ENCODE results near the gene LIMS4.
"Not testable (repeated sequence)": the region's sequence is repeated elsewhere in the genome, so short reads cannot be mapped to it uniquely, and the experiment has no call there.

LIMS4 gene, protein sequence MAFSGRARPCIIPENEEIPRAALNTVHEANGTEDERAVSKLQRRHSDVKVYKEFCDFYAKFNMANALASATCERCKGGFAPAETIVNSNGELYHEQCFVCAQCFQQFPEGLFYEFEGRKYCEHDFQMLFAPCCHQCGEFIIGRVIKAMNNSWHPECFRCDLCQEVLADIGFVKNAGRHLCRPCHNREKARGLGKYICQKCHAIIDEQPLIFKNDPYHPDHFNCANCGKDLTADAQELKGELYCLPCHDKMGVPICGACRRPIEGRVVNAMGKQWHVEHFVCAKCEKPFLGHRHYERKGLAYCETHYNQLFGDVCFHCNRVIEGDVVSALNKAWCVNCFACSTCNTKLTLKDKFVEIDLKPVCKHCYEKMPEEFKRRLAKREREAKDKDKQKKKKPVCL
- total RNA-seq = 0 reads per million in 4 experiments

DNA sequence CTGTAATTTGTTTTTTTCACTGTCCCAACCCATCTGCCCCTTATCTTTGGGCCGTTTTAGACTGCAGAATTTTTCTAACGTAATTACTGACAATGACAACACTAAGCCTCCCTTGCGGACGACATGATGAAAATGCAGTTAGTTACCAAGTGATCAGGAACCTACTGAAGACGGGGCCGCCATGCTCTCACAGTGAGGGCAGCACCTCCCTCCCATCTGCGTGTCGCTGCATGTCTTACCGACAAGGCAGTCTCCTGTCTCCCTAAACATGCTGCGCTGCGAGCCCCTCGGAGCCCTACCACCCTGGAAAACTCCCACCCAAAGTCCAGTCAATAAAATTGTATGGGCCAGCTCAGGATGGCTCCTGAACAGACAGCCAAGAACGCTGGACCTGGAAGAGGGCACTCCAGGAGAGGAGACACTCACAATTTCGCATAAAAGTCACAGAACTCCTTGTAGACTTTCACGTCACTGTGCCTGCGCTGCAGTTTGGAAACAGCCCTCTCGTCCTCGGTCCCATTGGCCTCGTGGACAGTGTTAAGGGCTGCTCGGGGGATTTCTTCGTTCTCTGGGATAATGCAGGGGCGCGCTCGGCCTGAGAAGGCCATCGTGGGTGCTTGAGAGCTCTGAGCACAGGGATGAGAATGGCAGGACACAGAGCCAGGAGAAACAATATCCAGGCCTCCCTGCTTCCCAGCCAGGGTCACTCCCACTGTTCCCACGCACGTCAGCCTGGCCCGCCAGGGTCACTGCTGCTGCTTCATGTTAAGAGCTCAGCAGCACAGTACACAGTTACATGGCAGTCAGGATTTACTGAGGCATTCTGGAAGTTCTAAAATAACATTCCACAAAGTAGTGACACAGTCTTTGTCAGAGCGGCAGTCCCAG, at the start of gene LIMS4:
Gene LIMS4 (minus strand): TSS at position 646 of the 888 bp plus-strand sequence. CDS start 38 bp downstream, at position 608.
- DNase-seq = not testable (repeated sequence)

DNA sequence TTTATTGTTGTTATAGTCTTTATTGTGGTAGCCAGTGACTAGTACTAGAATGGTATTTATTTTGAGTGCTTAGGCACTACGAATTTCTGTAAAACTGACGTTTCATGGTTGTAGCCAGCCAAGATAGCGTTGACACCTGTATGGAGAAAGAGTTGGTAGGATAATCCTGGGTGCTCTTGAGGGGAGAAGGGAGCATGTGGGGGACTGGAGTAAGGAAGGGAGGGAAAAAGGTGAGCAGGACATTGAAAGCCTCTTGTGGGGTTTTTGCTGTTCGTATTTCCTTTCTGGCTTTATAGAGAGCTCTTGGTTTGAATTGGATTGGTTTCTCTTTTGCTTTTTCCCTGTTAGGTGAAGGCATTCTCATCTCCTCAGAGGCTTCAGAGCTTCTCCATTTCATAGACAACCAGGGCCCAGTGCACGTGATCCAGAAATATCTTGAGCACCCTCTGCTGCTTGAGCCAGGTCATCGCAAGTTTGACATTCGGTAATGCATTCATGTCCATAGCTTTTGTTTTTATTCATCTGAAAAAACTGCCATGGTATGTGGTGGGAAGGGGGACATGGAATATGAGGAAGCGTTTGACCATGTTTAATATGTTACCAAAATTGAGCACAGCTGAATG, 27.2 kb upstream of the LIMS4 start:
- DNase-seq = not testable (repeated sequence)

DNA sequence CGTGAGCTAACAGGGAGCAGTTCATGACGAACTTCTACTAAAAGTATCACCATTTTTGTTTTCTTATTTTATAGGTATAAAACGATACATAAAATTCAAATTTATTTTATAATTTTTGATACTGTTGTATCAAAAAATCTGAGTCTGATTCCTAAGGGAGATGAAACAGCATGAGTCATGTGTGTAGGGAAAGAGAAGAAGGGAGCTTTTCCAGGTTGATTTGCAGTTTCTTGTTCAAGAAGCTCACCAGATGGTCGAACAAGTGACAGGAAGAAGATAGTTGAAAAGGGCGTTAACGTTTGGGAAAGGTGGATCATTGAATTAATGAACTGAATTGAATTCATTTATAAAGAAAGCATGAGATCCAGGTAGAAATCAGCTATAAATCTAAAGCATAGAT, 23.4 kb upstream of the LIMS4 start:
- DNase-seq = not testable (repeated sequence)

DNA sequence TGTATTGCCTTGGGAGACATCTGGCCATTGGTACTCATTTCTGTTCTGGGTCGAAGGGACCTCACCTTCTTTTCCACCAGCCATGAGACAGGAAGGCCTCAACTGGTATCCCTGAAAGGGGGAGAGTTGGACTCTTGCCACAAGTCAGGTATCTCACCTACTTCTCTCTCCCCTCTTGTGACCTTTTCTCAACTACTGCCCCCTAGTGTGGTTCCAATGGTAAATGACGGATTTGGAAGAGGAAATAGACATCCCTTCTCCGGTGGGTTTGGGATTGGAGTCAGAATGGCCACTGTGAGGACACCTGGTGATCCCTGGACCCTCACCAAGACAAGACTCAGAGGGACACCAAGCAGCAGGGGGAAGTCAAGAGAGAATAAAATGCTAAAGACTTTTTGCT, 21.9 kb upstream of the LIMS4 start:
- DNase-seq = not testable (repeated sequence)

DNA sequence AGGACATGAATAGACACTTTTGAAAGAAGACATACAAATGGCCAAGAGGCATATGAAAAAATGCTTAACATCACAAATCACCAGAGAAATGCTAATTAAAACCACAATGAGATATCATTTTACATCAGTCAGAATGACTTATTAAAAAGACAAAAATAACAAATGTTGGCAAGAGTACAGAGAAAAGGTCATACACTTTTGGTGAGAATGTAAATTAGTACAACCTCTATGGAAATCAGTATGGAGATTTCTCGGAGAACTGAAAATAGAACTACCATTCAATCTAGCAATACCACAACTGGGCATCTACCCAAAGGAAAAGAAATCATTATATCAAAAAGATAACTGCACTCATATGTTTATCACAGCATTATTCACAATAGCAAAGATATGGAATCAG, 16.4 kb upstream of the LIMS4 start:
- not testable (repeated sequence) for DNase-seq

DNA sequence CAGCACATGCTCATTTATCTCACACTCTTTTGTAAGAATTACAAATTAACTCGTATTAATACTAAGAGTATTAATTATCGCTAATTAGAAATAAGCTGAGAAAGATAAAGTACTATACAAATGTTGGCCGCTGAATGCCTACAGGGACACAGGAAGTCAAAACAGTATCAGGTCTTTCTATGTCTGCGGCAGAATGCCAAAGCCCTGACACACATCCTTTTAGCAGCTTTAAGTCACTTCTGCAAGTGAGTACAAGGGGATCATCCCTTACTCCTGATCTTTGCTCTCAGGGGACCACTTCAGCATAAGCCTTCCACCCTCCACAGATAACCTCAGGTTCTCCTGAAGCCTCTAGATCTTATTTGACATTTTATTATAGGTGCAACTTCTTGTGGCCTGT, 10.1 kb upstream of the LIMS4 start:
- not testable (repeated sequence) for DNase-seq

DNA sequence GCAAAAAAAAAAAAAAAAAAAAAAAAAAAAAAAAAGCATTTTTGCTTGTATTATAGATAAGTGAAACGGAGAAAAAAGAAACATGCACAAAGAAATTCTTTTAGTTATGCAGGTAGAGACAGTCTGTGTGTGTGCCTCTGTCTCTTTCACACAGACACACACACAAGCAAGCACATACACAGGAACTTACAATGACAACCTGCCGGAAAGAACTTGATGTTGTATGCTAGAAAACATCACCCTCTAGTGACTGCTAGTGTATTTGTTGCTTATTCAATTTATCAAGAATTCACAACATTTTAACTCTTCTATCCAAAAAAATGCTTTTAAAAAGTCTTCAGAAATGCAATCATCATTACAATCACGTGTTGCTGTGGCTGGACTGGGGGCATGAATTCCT, 8.6 kb upstream of the LIMS4 start:
- DNase-seq = not testable (repeated sequence)

DNA sequence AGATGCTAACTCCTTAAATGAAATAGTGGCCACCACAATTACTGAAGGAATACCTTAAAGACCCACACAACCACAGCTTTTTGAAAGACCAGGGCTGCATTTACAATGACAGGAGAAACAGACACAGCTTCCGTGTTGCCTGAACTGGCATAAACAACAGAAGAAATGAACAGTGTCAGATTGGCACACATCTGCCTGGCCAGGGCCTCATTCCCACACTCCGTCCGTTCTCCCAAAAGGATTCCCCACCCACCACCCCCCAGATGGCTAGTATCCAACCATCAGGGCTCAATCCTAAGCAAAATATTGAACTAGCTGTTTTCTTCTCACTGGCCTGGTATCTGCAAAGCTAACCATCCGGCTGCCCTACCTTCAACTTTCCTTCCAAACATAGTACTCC, 7.5 kb upstream of the LIMS4 start:
- DNase-seq = not testable (repeated sequence)

DNA sequence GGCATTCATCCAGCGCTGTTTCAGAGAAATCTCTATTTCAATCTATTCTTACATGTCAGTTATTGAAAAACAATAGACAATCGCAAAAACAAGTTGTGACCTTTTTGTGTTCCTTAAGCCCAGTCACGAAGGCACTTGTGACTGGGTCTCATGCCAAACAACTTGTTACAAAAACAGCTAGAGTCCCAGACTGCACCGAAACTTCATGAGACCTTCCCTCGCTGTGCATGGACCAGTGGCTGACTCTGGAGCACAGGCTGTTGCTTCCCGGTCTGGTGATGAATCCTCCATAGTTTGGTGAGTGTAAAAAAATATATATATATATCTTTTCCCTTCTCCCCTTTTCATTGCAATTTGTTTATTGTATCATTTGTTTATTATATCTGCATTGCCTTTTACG, 4.8 kb upstream of the LIMS4 start:
- not testable (repeated sequence) for DNase-seq

DNA sequence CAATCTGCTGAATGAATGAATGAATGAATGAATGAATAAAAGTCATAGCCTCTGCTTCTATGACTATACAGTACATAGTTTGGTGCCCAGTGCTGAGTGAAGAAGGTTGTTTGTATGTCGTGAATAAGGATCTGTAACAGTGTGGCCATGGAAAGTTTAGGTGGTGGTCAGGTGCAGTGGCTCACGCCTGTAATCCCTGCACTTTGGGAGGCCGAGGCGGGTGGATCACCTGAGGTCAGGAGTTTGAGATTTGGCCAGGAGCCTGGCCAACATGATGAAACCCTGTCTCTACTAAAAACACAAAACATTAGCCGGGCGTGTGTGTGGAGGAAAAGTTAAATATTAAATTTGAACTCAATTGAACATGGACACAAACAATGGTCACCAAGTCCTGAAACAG, 4.3 kb upstream of the LIMS4 start:
- DNase-seq = not testable (repeated sequence)

DNA sequence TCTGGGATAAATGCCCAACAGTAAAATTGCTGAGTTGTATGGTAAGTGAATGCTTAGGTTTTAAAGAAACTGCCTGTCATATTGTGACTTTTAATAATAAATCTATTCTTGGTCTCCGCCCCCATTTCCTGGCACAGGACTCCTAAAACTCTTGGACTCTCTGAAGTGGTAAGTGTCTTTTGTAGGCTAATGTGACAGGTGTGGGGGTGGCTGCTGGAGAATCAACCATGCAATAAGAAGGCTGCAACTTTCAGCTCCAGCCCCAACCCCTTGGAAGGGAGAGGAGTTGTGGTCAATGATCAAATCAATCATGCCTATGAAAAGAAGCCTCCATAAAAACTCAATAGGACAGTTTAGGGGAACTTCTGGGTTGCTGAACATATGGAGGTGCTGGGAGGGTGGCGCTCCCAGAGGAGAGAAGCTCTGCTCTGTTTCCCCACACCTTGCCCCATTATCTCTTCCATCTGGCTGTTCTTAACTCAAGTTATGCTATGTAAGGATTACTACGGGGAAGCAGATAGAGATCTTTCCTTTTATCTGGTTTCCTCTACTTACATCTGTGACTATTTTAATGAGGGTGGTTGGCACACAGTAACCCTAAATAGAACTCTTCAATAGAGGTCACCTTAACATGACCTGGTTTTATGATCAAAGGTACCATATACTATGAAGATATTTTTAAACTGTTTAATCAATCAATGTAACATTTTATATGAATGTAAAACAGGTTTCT, 3.2 kb upstream of the LIMS4 start:
- DNase-seq = not testable (repeated sequence)

DNA sequence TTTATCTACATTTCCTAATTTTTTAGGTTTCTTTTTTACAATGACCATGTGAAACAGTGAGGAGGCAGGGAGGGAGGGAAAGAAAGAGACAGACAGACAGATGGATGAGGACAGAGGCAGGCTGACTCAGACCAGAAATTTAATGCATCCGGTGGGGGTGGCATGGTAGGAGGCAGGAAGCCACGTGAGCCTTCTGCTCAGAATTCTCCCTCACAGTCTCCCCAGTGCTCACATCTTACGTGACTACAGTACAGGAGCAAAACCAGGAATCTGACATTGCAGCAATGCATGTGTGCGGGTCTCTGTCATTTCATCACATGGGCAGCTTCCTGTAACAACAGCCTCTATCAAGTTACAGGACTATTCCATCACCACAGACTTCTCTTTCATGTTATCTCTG, 2.3 kb upstream of the LIMS4 start:
- DNase-seq = not testable (repeated sequence)

DNA sequence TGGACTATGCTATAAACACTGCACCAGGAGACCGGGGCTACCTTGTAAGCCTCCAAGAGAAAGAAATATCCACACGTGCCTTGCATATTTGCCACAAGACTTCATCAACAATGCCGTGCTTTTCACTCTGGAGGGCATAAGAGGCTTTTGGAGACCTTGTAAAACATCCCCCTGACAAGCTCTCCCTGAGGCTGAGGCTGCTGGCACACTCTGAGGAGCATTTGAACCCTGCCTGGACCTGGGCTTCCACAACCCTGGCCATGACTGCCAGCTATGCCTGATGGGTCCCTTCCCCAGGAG, 393 bp upstream of the LIMS4 start:
- DNase-seq = not testable (repeated sequence)

DNA sequence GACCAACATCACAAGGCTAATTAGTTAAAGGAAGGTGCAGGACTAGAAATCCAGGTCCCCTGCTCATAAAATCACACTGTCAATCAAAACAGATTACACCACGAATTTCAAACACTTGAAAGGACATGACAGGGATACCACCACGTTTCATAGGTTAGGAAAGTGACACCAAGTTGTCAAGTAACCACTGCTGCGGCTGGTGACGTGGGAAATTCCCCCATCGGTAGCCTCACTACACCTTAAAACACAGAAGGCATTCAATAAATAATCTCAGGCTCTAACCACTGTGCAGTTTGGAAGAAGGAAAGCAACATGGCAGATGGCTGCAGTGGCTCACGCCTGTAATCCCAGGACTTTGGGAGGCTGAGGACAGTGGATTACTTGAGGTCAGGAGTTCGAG, 3.7 kb downstream of the LIMS4 start:
- DNase-seq = not testable (repeated sequence)

DNA sequence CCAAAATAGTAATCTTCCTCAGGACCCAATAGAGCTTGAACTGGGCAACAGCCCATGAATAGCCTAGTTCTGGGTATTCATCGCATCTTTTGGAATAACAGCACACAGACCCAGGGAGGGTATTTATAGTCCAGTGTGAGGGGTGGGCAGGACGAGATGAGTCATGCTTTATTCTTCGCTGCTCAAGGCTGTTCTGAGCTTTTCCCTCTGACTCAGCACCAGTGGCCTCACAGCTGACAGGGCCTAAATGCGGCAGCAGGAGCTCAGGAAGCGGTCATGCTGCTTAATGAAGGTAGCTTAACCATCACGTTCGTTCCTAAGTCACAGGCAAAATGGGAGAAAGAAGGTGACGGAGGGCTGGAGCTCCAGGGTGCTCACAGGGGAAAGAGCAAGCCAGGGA, 7.3 kb downstream of the LIMS4 start:
- not testable (repeated sequence) for DNase-seq

DNA sequence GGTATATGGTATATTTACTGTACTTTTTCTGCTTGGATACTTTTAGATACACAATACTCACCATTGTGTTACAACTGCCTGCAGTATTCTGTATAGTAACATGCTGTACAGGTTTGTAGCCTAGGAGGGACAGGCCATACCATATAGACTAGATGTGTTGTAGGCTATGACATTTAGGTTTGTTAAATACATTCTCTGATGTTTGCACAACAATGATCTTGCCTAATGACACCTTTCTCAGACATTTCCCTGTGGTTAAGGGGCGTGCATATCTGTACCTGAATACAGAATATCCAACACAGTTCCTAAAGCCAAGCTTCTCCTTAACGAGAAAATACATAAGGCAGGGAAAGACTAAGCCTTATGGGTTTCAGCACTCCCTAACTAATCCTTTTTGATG, 10.2 kb downstream of the LIMS4 start:
- DNase-seq = not testable (repeated sequence)

DNA sequence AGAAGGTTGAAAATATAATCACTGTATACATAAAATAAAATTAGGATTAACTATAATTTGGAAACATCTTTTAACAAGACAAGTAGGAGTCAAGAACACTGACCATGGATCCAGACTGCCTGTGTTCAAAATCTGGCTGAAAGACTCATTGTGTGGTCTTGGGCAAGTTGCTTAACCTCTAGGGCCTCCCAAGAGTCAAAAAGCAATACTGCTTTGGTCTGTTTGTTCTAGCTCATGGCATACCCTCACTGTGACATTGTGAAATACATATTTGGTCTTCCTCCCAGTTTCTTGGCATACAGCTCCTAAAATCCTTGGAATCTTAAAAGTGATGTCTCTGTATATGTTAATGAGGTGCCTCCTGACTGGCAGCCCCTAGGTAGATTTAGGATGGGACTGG, 12.3 kb downstream of the LIMS4 start:
- DNase-seq = not testable (repeated sequence)

DNA sequence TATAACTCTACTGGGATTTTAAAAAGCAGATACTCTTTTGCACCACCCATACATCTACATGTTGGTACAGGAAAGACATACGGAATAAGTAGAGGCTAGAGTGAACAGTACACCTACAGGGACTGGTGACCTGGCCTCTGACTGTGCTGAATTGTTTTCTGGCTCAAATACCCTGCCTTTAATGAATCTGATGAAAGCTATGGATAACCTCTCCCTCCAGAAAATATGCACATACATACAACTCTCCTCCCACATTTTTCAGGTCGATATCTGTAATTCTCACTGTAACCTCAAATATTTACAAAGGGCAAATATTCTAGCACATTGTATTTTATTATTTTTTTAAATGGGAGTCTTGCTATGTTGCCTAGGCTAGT, 15.4 kb downstream of the LIMS4 start:
- not testable (repeated sequence) for DNase-seq

DNA sequence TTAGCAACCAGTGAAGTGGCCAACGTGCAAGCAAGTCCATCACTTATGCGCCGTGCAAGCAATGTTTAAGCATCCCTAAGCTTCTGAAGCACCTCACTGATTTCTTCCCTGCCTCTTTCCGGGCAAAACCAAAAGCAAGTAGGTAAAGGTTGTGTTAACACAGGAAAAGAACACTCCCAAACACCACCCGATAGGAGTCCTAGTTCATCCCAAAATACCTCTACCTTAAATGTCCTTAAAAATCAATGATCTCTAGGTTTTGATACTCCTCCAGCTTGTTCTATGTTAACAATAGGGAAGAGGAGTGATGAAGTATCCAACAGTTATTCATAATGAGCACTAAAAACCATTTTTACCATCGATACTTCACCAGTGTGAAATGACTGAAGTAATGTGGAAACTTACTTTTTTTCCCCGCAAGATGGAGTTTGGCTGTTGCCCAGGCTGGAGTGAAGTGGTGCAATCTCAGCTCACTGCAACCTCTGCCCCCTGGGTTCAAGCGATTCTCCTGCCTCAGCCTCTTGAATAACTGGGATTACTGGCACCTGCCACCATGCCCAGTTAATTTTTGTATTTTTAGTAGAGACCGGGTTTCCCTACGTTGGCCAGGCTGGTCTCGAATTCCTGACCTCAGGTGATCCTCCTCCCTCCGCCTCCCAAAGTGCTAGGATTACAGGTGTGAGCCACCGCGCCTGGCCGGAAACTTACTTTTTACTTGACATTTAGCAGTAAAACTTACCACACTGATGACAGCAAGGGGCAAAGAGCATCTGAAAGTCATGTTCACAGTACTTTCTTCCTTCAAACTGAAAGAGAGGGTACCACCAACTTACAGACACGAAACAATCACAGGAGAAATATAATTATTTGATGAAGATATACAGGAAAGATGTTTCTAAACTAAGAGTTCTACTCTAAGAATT, 16.1 kb downstream of the LIMS4 start:
- not testable (repeated sequence) for DNase-seq

DNA sequence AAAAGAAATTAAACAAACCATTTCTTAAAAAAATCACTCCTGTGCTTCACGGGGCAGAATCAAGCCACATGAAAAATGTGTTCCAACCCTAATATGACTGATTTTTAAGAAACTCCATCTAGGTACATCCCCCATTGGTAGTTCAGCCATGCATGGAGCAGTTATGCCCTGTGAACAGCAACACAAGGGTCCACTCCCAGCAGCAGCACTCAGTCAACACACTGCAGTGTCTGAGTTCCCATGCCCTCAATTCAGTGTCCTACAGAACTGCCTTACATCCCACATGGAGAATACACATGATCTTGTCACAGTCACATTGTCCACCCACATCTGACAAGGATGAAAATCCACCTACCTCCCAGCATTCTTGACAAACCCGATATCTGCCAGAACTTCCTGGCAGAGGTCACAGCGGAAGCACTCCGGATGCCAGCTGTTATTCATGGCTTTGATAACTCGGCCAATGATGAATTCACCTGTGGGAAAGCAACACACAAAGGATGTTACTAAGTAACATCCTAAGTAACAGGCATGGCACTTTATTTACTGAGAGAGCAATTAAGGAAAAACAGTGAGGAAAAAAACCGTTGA, 17.4 kb downstream of the LIMS4 start:
- DNase-seq = not testable (repeated sequence)

DNA sequence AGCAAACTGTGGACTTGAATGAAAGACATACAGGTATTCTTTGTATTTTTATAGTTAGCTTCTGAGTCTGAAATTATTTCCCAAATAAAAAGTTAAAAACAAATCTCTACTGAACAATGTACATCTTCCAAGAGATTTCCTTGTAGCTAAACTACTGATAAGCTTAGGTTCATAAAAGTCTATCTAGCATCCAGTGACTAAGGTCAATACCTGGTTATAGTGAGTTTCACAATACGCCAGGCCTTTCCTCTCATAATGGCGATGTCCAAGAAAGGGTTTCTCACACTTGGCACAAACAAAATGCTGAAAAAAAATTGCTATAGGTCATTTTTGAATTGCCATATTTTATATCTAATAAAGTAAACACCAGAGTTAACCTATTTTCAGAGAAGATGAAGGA, 21.7 kb downstream of the LIMS4 start:
- not testable (repeated sequence) for DNase-seq

Data from effector CD8-positive, alpha-beta T cell (primary cell).